Adrenal gland (tissue), 12 donors: ENCODE measurements around the gene KCNA10. TPM values are rescaled to one million over a fixed set of nuclear protein-coding genes. Genes with fewer than 3 reads are reported as not detected.

Experiments used
- DNase-seq, 7 donors: peaks; one replicate each; pipeline ENCODE4 v3.0.0-alpha.2; 2019 to 2020
- H3K27ac ChIP-seq, 5 donors: fragments of 200-600 bp; sonication (generic) in 4 of 5; 1 replicate in 3 of 5; 2 replicates in 2 of 5; pipeline versions ENCODE4 v1.5.1 to v1.8.0; 2016 to 2020; ENCODE audit warnings: mild to moderate bottlenecking in 1 of 5
- H3K27me3 ChIP-seq: fragments of 200-600 bp; 2 replicates; pipeline ENCODE4 v1.8.0; 2021
- H3K36me3 ChIP-seq, 2 donors: fragments of 200-600 bp; replicated peaks in 1 of 2; 1 replicate in 1 of 2; 2 replicates in 1 of 2; pipeline versions ENCODE4 v1.5.1 to v1.8.0; 2018 to 2022
- H3K4me1 ChIP-seq, 2 donors: fragments of 200-600 bp; replicated peaks in 1 of 2; 1 replicate in 1 of 2; 2 replicates in 1 of 2; pipeline versions ENCODE4 v1.5.1 to v1.8.0; 2018 to 2021
- H3K4me3 ChIP-seq, 4 donors: fragments of 200-600 bp; sonication (generic) in 3 of 4; one replicate each; pipeline ENCODE4 v1.5.1; 2016 to 2018
- H3K9me3 ChIP-seq, 3 donors: fragments of 200-600 bp; sonication (generic) in 1 of 3; replicated peaks in 1 of 3; 1 replicate in 2 of 3; 2 replicates in 1 of 3; pipeline versions ENCODE4 v1.5.1 to v1.8.0; 2016 to 2021
- POLR2A ChIP-seq, 2 donors: fragments of 450-650 bp; IDR thresholded peaks; one replicate each; pipeline ENCODE4 v1.6.1; 2017; ENCODE audit warnings: antibody characterized with exemption in 2 of 2, mild to moderate bottlenecking in 2 of 2, moderate library complexity in 1 of 2
- WGBS, 4 donors: extraction: QIAGEN DNeasy Blood & Tissue Kit in 2 of 4; methylation state at CpG; one replicate each; pipeline versions ENCODE4 v1.1.5 to v1.1.7; 2013 to 2017; 5-methylcytosine and 5-hydroxymethylcytosine counted together
- intact Hi-C, 2 donors: fragments of 100-400 bp; cut with DNase I; formaldehyde crosslinking; loops; one replicate each; pipeline versions ENCODE4 v1.14.1 to v1.15.0; 2022 to 2023
- polyA plus RNA-seq, 3 donors: library from polyadenylated mRNA; stranded (reverse); fragments of 200-250 nt in 2 of 3; fragments of 350-450 nt in 1 of 3; fragmentation: Illumina TruSeq in 1 of 3; extraction: RNeasy Lipid Tissue Mini Kit (QIAGEN cat#74804) in 1 of 3; gene quantifications; one replicate each; pipeline ENCODE4 v1.2.3, GENCODE V29; 2013 to 2014
- total RNA-seq, 9 donors: library from RNA; depleted of rRNA in 4 of 9; stranded (reverse); fragments of >200 nt in 4 of 9; fragments of 120-200 nt in 1 of 9; fragmentation: NEBNext Ultra II Directional in 1 of 9; extraction: Animal tissue kit (Norgen Biotek cat#: 25700) in 1 of 9; gene quantifications; one replicate each; pipeline versions ENCODE4 v1.1.0 to v1.2.4, GENCODE V29; 2013 to 2023
- TF ChIP-seq, protein P1 (sequence below), 6 experiments: fragments of 450-650 bp in 4 of 6; fragments of 200-600 bp in 2 of 6; sonication (generic) in 1 of 6; IDR thresholded peaks; 1 replicate in 5 of 6; 2 replicates in 1 of 6; pipeline versions ENCODE4 v1.5.1 to v1.8.0; 2016 to 2021; ENCODE audit warnings: antibody characterized with exemption in 6 of 6, mild to moderate bottlenecking in 2 of 6, moderate library complexity in 1 of 6
- donor health status: healthy with polysubstance abuse.
- donor health status: Bipolar disorder and iron deficiency.
- donor health status: DM: yes; HTN: yes; CAD: no.
- donor health status: DM: no; HTN: no; CAD: no.
- donor health status: DM: no; HTN: no; CAD: no.
- donor health status: DM: yes; HTN: yes; CAD: no.

Gene KCNA10
- total and polyA plus RNA-seq, 12 donors: not detected

GRCh38 chr1:110549831-110550230 lies 30.9 kb upstream of the KCNA10 start:
- peaks cover 17% of the 10 kb centered on the region for H3K27me3 ChIP-seq
- H3K36me3 ChIP-seq: no peaks in the 10 kb centered on the region
- 43 to 86% (median 68%) methylated on average over 2 of the region's 2 CpGs for WGBS, 4 donors
- H3K9me3 ChIP-seq: no peaks in the 10 kb centered on the region
- no peak overlapping the region for H3K27ac ChIP-seq
- DNase-seq: no peak
- H3K4me1 ChIP-seq: no peaks in the 10 kb centered on the region
- no peak for TF ChIP-seq POLR2A (IDR thresholded peaks at IDR 0.05)
- TF ChIP-seq, protein P1, sequence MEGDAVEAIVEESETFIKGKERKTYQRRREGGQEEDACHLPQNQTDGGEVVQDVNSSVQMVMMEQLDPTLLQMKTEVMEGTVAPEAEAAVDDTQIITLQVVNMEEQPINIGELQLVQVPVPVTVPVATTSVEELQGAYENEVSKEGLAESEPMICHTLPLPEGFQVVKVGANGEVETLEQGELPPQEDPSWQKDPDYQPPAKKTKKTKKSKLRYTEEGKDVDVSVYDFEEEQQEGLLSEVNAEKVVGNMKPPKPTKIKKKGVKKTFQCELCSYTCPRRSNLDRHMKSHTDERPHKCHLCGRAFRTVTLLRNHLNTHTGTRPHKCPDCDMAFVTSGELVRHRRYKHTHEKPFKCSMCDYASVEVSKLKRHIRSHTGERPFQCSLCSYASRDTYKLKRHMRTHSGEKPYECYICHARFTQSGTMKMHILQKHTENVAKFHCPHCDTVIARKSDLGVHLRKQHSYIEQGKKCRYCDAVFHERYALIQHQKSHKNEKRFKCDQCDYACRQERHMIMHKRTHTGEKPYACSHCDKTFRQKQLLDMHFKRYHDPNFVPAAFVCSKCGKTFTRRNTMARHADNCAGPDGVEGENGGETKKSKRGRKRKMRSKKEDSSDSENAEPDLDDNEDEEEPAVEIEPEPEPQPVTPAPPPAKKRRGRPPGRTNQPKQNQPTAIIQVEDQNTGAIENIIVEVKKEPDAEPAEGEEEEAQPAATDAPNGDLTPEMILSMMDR (IDR thresholded peaks at IDR 0.05): no peak
- intact Hi-C loops: loop anchor here in 1 of 2 donors (10.0 kb wide), 1 partner anchor 65 kb away; no protein-coding TSS in a partner anchor
- H3K4me3 ChIP-seq: no peak overlapping the region

GRCh38 chr1:110548381-110548780 lies 29.4 kb upstream of the KCNA10 start:
- peak in 1 of 7 donors; percentile 61 for DNase-seq
- 63 to 76% (median 70%) methylated on average over 4 of the region's 4 CpGs for WGBS, 4 donors
- no peaks in the 10 kb centered on the region for H3K4me1 ChIP-seq
- no peaks in the 10 kb centered on the region for H3K36me3 ChIP-seq
- no peak overlapping the region for H3K4me3 ChIP-seq
- intact Hi-C loops: no loop called here
- H3K27ac ChIP-seq: no peak overlapping the region
- H3K9me3 ChIP-seq: no peaks in the 10 kb centered on the region
- H3K27me3 ChIP-seq: peaks cover 9% of the 10 kb centered on the region
- no peak for TF ChIP-seq POLR2A (IDR thresholded peaks at IDR 0.05)
- TF ChIP-seq, protein P1 (IDR thresholded peaks at IDR 0.05): peak in 4 of 6 experiments; percentile 9 to 44 (median 32)

DNA sequence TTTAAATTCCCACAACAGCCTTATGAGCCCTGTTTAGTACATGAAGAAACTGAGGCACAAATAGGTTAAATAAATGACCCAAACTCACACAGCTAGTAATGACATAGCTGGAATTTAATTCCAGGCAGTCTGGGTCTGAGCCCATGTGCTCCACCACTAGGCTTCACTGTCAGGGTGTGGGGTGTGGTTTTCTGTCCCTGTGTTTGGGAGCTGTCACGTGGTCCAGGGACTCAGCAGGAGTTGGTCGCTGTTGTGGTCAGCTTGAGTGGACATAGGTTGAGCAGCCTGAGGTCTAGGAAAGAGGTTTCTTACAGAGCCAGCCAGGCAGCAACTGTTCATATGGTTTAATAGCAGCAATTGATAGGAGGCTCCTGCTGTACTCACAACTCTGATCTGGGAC lies 28.0 kb upstream of the KCNA10 start:
- 66 to 87% (median 76%) methylated on average over 2 of the region's 2 CpGs for WGBS, 4 donors
- Histone ChIP-seq H3K36me3 (no peaks in the 10 kb centered on the region), H3K27me3 (peaks cover 6% of the 10 kb centered on the region), H3K4me3 (no peak overlapping the region), H3K27ac (no peak overlapping the region), H3K4me1 (no peaks in the 10 kb centered on the region), H3K9me3 (no peaks in the 10 kb centered on the region)
- TF ChIP-seq, protein P1 (IDR thresholded peaks at IDR 0.05): no peak
- no peak for TF ChIP-seq POLR2A (IDR thresholded peaks at IDR 0.05)
- intact Hi-C loops: no loop called here
- DNase-seq: no peak

DNA sequence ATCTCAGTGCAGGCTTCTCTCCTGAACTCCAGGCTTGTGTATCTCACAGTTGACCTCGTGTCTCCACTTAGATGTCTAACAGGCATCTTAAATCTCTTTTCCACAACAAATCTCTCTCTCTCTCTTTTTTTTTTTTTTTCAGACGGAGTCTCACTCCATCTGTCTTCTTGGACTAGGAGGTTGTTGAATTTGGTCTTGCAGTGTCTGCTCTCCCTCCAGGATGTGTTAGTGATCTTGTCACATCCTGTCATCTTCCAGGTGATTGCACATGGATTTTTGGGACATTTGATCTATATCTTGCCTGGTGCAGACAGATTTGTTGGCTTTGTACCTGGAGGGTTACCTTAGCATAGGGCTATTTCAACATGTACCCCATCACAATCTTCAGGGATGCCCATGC lies 26.5 kb upstream of the KCNA10 start:
- TF ChIP-seq, protein P1 (IDR thresholded peaks at IDR 0.05): no peak
- TF ChIP-seq POLR2A (IDR thresholded peaks at IDR 0.05): no peak
- no peaks in the 10 kb centered on the region for H3K27me3 ChIP-seq
- 40 to 64% (median 44%) methylated on average over 2 of the region's 2 CpGs for WGBS, 4 donors
- H3K4me3 ChIP-seq: no peak overlapping the region
- no peaks in the 10 kb centered on the region for H3K4me1 ChIP-seq
- H3K36me3 ChIP-seq: no peaks in the 10 kb centered on the region
- H3K9me3 ChIP-seq: no peaks in the 10 kb centered on the region
- no peak overlapping the region for H3K27ac ChIP-seq
- intact Hi-C loops: no loop called here
- no peak for DNase-seq
